Fibroblast of the aortic adventitia (primary cell): Measurements from ENCODE around the gene SH3PXD2A. TPM values are rescaled to one million over a fixed set of nuclear protein-coding genes. Genes with fewer than 3 reads are reported as not detected.
A peak's percentile ranks its signal among the peaks of the same experiment; 100 is the strongest.

Experiments
- DNase-seq: peaks from one replicate; pipeline ENCODE4 v3.0.0-alpha.2; 2010; ENCODE audit warnings: low read depth
- H3K4me3 ChIP-seq: 2 replicates; pipeline ENCODE4 v1.5.1; 2011; ENCODE audit warnings: low read depth, mild to moderate bottlenecking, control low read depth, low read length, moderate library complexity
- total RNA-seq: library from RNA; depleted of rRNA; stranded (reverse); fragments of >200 nt; gene quantifications from 2 replicates; pipeline ENCODE4 v1.2.3, GENCODE V29; 2012; ENCODE audit warnings: low replicate concordance
- TF ChIP-seq, protein P1 (sequence below): IDR thresholded peaks from 2 replicates; pipeline ENCODE4 v1.5.1; 2011; ENCODE audit warnings: mild to moderate bottlenecking, low read length, control low read depth, inconsistent platforms; ENCODE audit not compliant: insufficient read depth

SH3PXD2A gene
- total RNA-seq, 1 donor: 20.4 TPM

DNA sequence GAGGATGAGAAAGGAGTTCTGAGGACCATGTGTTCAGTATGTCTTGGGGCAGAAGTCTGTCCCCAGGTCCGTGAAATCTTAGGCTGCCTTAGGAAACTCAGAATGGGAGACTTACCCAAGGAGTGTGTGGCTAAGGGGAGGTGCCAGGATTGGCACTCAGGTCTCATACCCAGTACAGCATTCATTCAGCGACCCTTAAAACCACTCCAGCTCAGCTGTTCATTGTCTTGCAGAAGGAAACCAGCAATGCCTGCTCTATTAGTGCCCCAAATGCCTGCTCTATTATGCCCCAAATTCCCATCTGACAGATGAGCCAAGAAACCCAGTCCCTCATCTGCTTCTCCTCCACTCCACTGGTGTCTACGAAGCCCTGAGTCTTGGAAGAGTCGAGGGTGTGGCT, 214.1 kb downstream of the SH3PXD2A start:
- no peak overlapping the region for H3K4me3 ChIP-seq
- DNase-seq: no peak
- TF ChIP-seq, protein P1, sequence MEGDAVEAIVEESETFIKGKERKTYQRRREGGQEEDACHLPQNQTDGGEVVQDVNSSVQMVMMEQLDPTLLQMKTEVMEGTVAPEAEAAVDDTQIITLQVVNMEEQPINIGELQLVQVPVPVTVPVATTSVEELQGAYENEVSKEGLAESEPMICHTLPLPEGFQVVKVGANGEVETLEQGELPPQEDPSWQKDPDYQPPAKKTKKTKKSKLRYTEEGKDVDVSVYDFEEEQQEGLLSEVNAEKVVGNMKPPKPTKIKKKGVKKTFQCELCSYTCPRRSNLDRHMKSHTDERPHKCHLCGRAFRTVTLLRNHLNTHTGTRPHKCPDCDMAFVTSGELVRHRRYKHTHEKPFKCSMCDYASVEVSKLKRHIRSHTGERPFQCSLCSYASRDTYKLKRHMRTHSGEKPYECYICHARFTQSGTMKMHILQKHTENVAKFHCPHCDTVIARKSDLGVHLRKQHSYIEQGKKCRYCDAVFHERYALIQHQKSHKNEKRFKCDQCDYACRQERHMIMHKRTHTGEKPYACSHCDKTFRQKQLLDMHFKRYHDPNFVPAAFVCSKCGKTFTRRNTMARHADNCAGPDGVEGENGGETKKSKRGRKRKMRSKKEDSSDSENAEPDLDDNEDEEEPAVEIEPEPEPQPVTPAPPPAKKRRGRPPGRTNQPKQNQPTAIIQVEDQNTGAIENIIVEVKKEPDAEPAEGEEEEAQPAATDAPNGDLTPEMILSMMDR: no peak

DNA sequence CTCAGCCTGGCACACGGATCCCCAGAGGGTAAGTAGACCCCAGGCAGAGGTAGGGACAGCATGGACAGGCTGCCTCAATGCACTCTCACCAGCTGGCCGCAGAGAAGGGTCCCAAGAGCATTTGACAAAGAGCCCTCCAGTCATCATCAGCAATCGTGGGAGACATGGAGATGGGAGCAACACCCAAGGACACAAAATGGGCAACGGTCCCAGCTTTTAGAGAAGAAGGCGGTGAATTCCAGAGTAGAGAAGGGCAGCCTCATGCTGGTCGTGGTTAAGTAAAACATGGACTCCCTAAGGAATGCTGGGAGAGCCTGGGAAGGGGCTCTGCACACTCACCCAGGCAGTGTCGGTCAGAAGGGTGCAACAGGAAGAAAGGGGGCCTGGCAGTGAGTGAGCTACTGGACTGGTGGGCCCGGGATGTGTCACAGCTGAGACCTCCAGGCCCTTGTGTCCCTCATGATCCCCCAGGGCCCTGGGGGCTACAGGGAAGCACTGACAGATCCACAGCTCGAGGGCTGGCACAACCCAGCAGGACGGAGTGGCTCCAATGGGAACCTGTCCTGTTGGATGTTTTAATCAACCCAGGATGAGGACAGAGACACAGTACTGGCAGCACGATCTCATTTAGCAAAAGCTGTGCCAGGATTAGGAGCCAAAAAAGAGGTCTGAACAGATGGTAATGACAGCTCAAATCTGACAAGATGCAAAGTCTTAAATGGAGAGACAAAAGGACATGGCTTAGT, 214.8 kb downstream of the SH3PXD2A start:
- TF ChIP-seq, protein P1: no peak
- peak; percentile 47 for DNase-seq
- no peak overlapping the region for H3K4me3 ChIP-seq

DNA sequence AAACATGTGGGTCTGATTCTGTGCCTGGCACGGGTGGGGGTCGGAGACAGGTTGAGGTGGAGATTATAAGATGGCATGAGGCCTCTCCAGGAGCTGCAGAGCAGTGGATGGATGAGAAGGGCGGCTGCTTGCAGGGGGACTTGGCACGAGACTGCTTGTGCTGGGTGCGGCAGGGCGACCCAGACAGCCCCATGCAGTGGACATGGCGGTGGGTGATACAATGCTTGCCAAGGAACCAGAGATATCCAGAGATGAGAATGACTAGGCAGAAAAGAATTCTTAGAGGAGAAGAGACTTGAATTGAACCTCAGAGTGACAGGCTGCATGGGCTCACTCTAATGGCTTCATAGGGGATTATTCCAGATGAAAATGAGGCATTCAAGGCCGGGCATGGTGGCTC, 216.4 kb downstream of the SH3PXD2A start:
- DNase-seq: peak; percentile 48
- no peak overlapping the region for H3K4me3 ChIP-seq
- TF ChIP-seq, protein P1: no peak

DNA sequence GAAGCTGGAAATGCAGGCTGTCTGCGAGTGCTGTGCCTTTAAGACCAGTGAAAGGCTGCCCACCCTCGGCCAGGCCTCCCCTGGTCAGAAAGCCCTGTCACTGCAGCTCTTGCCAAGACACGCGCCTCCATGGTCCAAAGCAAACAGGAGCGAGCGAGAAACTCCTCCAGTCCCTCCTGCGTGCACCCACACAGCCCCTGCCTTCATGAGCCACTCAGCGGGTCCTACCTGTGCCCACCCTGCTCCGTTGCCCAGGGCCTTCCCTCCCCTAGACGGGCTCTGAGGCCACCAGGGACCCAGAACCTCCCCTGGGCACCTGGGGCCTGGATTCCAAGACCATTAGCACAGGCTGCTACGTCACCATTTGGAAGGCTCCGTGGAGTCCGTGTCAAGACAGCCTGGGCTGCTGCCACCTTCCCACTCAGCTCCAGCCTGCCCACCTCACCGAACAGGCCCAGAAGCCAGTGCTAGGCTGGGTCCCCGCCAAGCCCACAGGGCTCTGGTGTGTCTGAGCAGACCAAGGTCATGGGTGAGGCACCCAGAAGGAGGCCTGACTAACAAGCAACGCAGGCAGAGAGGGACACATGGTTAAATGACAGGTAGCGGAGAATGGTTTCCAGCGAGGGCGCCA, 217.3 kb downstream of the SH3PXD2A start:
- TF ChIP-seq, protein P1: no peak
- peak overlapping the region; percentile 39 for H3K4me3 ChIP-seq
- peak; percentile 99 for DNase-seq

DNA sequence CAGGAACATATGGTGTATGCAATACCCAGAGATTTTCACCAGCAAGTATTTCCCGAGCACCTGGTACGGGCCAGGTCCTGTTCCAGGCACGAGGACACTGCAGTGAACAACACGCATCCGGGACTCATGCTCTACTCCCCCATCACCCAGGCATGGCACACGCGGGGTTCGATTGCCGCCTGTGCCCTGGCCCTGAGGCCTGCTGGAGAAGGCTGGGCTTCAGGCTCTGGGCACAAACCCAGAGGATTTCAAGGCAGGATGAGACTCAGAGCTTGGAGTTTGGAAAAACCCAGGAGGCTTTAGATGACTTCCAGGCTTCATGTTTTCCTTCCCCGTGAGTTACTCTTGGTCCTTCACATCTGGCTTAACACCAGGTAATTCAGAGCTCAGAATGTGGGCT, 218.4 kb downstream of the SH3PXD2A start:
- TF ChIP-seq, protein P1: no peak
- DNase-seq: peak; percentile 70
- H3K4me3 ChIP-seq: no peak overlapping the region

DNA sequence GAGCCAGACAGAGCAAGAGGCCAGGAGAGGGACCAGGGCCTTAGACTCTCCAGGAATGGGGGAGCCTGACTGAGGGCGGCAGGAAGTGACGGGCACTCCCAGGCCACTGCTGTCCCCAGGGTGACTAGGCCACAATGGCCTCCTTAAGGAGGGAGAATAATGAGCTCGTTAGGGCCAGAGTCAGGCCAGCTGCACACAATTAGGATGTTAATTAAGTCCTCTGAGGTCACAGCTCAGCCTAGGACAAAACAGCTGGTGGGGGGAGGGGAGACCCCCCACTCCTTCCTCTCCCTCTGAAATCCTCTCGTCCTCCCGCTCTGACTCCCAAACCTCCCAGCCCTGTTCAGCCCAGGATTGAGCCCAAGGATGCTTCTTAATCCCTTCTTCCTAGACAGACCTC, 218.9 kb downstream of the SH3PXD2A start:
- TF ChIP-seq, protein P1: no peak
- no peak overlapping the region for H3K4me3 ChIP-seq
- DNase-seq: no peak

DNA sequence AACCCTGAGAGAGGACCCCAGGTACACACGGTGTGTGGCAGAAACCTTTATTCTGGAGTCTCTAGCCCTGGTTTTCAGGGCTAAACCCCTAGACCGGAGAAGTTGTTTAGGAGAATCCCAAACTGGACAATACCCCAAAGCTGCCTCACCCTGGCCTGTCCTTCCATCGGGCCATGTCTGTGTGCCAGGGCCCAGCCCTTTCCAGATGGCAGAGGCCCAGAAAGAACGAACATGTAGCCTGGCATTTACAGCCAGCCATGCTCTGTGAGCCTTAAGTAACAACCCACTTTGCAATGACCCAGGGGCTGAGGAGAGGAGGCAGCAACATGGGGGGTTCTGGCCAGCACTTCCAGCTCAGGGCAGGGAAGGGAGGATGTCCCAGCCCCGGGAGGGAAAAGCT, 219.8 kb downstream of the SH3PXD2A start:
- no peak overlapping the region for H3K4me3 ChIP-seq
- no peak for DNase-seq
- TF ChIP-seq, protein P1: no peak
